GM03348 (cell line): ENCODE measurements around the gene ZNF598.
A peak's percentile ranks its signal among the peaks of the same experiment; 100 is the strongest.

Experiments
- DNase-seq: peaks from one replicate; pipeline ENCODE4 v3.0.0; 2012; ENCODE audit warnings: low spot score

ZNF598 gene

DNA sequence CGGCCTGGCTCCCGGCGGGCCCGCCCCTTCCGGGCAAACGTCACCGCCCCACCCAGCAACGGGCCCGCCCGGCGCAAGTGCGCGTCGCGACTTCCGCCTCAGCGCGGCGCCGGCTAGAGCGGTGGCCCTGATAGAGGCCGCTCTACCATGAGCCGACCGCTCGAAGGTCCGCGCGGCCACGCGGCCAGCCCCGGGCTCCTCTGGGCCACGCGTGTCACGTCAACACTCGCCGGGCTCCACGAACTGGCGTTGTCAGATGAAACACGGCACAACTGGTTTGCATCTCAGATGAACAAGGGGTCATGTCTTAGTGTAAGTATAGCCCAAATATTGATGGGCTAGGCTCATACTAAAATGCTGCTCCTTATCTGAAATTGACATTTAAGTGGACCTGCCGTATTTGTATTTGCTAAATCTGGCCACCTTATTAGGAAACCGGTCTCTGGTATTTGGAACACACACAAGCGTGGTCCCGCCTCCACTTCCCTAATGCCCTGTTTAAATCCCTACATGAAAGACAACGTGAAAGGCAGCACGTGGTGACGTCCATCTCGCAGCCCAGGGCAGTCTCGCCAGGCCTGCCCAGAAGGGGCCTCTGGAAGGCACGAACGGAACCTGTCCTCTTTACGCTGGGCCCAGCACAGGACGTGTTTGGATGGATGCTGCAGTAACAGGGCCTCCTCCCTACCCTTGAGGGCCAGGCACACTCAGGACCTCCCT is at the start of gene ZNF598:
Gene ZNF598 (minus strand): TSS at position 31 of the 720 bp plus-strand sequence.
- peak; percentile 96 for DNase-seq

DNA sequence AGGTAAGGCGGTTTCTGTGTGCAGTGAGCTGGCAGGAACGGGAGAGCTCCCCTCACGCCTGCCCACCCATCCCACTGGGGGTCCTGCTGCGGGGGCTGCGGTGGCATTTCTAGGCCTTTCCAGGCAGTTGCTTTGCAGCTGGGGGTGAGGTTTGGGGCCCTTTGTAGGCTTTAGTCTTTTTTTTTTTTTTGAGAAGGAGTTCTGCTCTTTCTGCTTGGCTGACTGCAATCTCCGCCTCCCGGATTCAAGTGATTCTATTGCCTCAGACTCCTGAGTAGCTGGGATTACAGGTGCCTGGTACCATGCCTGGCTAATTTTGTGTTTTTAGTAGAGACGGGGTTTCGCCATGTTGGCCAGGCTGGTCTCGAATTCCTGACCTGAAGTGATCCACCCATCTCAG is 49.3 kb upstream of the ZNF598 start:
- DNase-seq: no peak

GRCh38 chr16:2058420-2058819 is 48.8 kb upstream of the ZNF598 start:
- no peak for DNase-seq

GRCh38 chr16:2057438-2057837 is 47.8 kb upstream of the ZNF598 start:
- DNase-seq: no peak

DNA sequence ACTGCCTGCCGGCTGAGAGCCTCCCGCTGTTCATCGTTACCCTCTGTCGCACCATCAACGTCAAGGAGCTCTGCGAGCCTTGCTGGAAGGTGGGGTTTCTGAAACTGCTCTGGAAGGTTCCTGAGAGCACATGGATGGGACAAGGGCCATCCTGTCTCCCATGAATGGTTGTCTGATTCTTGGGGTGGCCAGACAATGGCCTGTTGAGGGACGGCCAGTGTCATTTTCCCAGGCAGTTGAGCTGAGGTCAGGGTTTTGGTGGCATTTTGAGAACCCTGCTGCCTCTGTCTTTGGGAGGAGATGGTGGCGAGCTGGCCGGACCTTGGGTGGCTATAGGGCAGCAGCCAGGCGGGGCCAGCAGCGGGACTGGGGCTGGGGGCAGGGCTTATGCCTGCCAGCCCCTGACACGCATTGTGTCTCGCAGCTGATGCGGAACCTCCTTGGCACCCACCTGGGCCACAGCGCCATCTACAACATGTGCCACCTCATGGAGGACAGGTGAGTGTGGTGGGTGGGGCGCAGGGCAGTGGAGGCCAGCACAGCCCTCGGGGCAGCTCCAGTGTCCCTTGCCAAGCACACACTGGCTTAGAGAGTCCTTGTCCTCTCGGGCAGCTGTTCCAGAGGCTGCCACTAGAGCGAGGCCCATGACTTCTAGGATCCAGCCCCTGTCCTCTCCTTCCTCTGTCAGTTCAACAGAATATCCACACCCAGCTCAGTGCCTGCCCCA is 47.2 kb upstream of the ZNF598 start:
- DNase-seq: no peak

DNA sequence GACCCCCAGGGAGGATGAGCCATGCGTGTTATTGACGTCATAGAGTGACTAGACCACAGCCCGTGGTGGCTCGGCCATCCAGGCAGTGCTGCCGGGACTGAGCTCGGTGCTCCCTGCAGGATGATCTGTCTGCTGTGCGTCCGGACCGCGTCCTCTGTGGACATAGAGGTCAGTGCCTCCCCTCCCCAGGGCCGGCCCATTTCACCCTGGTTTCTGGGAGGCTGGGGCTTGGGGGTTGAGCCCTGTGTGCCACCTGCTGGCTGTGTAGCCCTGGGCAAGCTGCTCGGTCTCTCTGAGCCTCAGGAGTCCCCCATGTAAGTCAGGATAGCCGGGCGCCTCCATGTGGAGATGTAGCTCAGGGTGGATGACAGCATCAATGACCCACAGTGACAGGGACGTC is 46.5 kb upstream of the ZNF598 start:
- DNase-seq: no peak

- DNase-seq: no peak
These were observed 45.1 kb upstream of the ZNF598 start for GRCh38 chr16:2054543-2055245.

DNA sequence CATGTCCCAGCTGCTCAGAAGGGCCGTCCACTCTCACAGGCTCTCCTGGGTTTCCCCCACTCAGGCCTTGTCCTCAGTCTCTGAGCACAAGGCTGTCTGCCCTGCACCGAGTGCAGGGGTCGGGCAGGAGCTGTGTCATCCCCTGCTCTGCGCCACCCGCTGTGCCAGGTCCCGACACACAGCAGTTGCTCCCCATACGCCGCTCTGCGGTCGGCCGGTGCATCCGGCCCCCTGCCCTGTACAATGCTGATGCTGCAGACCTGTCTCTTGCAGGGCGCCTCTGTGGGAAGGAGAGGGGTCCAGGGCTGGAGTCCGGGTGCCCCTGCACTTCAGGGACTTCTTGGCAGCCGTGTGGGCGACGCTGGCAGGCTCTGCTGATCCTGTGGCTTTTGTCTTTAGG is 44.3 kb upstream of the ZNF598 start:
- DNase-seq: no peak

- no peak for DNase-seq
These were observed 43.6 kb upstream of the ZNF598 start for GRCh38 chr16:2053211-2053610.

GRCh38 chr16:2048116-2048543 is 38.5 kb upstream of the ZNF598 start:
- DNase-seq: no peak

- DNase-seq: peak; percentile 97
These were observed 37.9 kb upstream of the ZNF598 start, which contains the start of the genes NTHL1 and TSC2 for GRCh38 chr16:2047330-2048115. NTHL1 (minus strand) TSS chr16:2047834; CDS start chr16:2047823, 11 bp downstream. TSC2 (plus strand) TSS chr16:2047985; CDS start chr16:2048616, 631 bp downstream.

- no peak for DNase-seq
These were observed 37.3 kb upstream of the ZNF598 start for GRCh38 chr16:2046893-2047329.

- no peak for DNase-seq
These were observed 36.6 kb upstream of the ZNF598 start for GRCh38 chr16:2045965-2046892.

GRCh38 chr16:2044541-2044940 is 34.9 kb upstream of the ZNF598 start:
- DNase-seq: no peak

GRCh38 chr16:2043667-2044451 is 34.2 kb upstream of the ZNF598 start:
- no peak for DNase-seq

DNA sequence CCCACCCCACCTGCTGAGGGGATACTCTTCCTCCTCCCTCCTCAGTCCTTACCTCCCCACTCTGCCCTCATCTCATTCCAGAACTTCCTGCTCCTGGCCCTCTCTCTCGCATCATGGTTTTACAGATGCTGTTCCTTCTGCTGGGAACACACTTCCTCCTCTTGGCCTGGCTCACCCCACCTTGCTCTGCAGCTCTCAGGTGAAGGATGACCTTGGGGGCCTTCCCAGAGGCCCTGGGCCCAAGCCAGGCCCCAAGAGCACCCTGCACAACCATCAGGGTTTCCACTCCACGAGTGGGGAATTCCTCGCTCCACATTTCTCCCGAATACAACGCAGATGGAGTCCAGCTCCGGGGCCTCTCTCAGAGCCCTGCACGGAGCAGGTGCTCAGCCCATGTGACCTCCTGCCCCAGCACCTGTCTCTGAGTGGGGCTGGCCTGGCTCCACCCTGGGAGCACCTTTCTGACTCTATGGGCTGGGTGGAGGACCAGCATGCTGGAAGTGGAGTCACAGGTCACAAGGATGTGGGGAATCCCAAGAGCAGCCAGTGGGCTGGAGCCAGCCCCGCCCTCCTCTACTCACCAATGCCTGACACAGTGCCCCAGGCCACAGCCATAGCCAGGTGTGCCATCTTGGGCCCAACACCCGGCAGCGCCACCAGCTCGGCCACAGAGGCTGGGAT is 33.5 kb upstream of the ZNF598 start:
- no peak for DNase-seq

GRCh38 chr16:2042171-2042985 is 32.8 kb upstream of the ZNF598 start:
- no peak for DNase-seq

- DNase-seq: no peak
These were observed 31.3 kb upstream of the ZNF598 start for GRCh38 chr16:2040787-2041522.
